Keratinocyte (primary cell): ENCODE measurements around the gene TMCO4. TPM values are rescaled to one million over a fixed set of nuclear protein-coding genes. Genes with fewer than 3 reads are reported as not detected.
"Not testable (repeated sequence)": the region's sequence is repeated elsewhere in the genome, so short reads cannot be mapped to it uniquely, and the experiment has no call there.

Experiments used
- DNase-seq: peaks from one replicate; pipeline ENCODE4 v3.0.0-alpha.2; 2011; ENCODE audit warnings: low read depth, missing footprints, low spot score
- FAIRE-seq: peaks from 2 replicates; lab custom pipeline; 2011; peaks lifted over from hg19 to GRCh38; lab: Jason Lieb, UNC
- H2AFZ ChIP-seq: 2 replicates; pipeline ENCODE4 v1.6.0; 2012; ENCODE audit warnings: low read length, control low read depth, inconsistent platforms; ENCODE audit not compliant: control insufficient read depth
- H3K27ac ChIP-seq: 2 replicates; pipeline ENCODE4 v1.5.1; 2011; ENCODE audit warnings: low read length; ENCODE audit not compliant: control insufficient read depth, insufficient read depth
- H3K27me3 ChIP-seq: 3 replicates; pipeline ENCODE4 v1.6.0; 2011; ENCODE audit warnings: low read length; ENCODE audit not compliant: control insufficient read depth, insufficient read depth; ENCODE audit errors: extremely low read depth
- H3K36me3 ChIP-seq, 2 experiments: 2 replicates in 1 of 2; 3 replicates in 1 of 2; pipeline ENCODE4 v1.5.1; 2011; ENCODE audit warnings: low read length in 2 of 2, mild to moderate bottlenecking in 1 of 2; ENCODE audit not compliant: control insufficient read depth in 2 of 2, insufficient read depth in 2 of 2; ENCODE audit errors: extremely low read depth in 1 of 2
- H3K4me1 ChIP-seq: 3 replicates; pipeline ENCODE4 v1.5.1; 2011; ENCODE audit warnings: low read length; ENCODE audit not compliant: control insufficient read depth, insufficient read depth; ENCODE audit errors: extremely low read depth
- H3K4me2 ChIP-seq: 3 replicates; pipeline ENCODE4 v1.6.0; 2011; ENCODE audit warnings: low read depth, low read length; ENCODE audit not compliant: control insufficient read depth, insufficient read depth; ENCODE audit errors: extremely low read depth
- H3K4me3 ChIP-seq, 3 experiments: fragments of 200-600 bp in 1 of 3; sonication (generic) in 1 of 3; 2 replicates in 2 of 3; 3 replicates in 1 of 3; pipeline ENCODE4 v1.5.1; 2011 to 2016; ENCODE audit warnings: low read length in 3 of 3, mild to moderate bottlenecking in 3 of 3, control low read depth in 2 of 3, inconsistent platforms in 1 of 3, low read depth in 1 of 3, mixed read lengths in 1 of 3, mixed run types in 1 of 3, moderate library complexity in 1 of 3; ENCODE audit not compliant: control insufficient read depth in 2 of 3, insufficient read depth in 2 of 3; ENCODE audit errors: extremely low read depth in 1 of 3
- H3K79me2 ChIP-seq: 2 replicates; pipeline ENCODE4 v1.6.0; 2012; ENCODE audit warnings: low read length; ENCODE audit not compliant: control insufficient read depth, insufficient read depth
- H3K9ac ChIP-seq: 3 replicates; pipeline ENCODE4 v1.6.0; 2011; ENCODE audit warnings: low read length; ENCODE audit not compliant: control insufficient read depth, insufficient read depth; ENCODE audit errors: extremely low read depth
- H3K9me1 ChIP-seq: 3 replicates; pipeline ENCODE4 v1.6.0; 2011; ENCODE audit warnings: low read length; ENCODE audit not compliant: control insufficient read depth, insufficient read depth; ENCODE audit errors: extremely low read depth
- H3K9me3 ChIP-seq: 2 replicates; pipeline ENCODE4 v1.5.1; 2012; ENCODE audit warnings: low read depth, low read length; ENCODE audit not compliant: control insufficient read depth
- H4K20me1 ChIP-seq: 3 replicates; pipeline ENCODE4 v1.6.0; 2011; ENCODE audit warnings: low read length; ENCODE audit not compliant: control insufficient read depth, insufficient read depth; ENCODE audit errors: extremely low read depth
- EZH2 ChIP-seq: IDR thresholded peaks from one replicate; pipeline ENCODE4 v1.6.1; 2012; ENCODE audit warnings: inconsistent platforms, mild to moderate bottlenecking, low read length, moderate library complexity
- dilution Hi-C: fragments of 300-500 bp; cut with MboI; formaldehyde crosslinking; loops from one replicate; pipeline ENCODE4 v1.7.0; 2020; ENCODE audit warnings: low sequenced_read_pairs; ENCODE audit not compliant: extremely low pct_ligation_motif_present
- polyA plus RNA-seq, 5 experiments: library from polyadenylated mRNA; depleted of rRNA in 3 of 5; stranded (reverse) in 3 of 5; stranded (forward) in 1 of 5; unstranded in 1 of 5; fragments of >200 nt; gene quantifications; 1 replicate in 1 of 5; 2 replicates in 3 of 5; 3 replicates in 1 of 5; pipeline versions ENCODE4 v1.2.1 to v1.2.3, GENCODE V29; 2011 to 2012; ENCODE audit warnings: missing spikeins in 2 of 5, low read depth in 1 of 5, low replicate concordance in 1 of 5
- TF ChIP-seq, protein P1 (sequence below), 3 experiments: IDR thresholded peaks in 1 of 3; conservative IDR thresholded peaks in 1 of 3; optimal IDR thresholded peaks in 1 of 3; 2 replicates in 2 of 3; 3 replicates in 1 of 3; pipeline versions ENCODE3 to v1.5.1; 2011; ENCODE audit warnings: low read length in 3 of 3, mild to moderate bottlenecking in 3 of 3, moderate library complexity in 2 of 3, control low read depth in 1 of 3, inconsistent platforms in 1 of 3; ENCODE audit not compliant: insufficient read depth in 2 of 3; ENCODE audit errors: extremely low read depth in 1 of 3

TMCO4 gene
- polyA plus RNA-seq, 1 donor (not counting 4 experiments of a cell fraction or from before 2014, with no cell fraction given) = 1.2 TPM

DNA sequence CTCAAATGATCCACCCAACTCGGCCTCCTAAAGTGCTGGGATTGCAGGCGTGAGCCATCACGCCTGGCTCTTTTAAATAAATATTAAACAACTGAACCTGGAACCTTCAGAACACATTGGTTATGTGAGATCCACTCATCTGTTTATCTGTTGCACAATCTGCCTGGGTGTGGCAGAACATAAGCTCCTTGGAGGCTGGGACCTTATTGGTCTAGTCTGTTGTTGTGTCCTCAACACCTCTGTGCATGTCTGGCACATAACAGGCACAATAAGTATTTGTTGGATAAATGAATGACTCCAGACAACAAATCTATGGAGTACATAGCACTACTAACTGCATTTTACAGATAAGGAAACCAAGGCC lies 159.7 kb downstream of the TMCO4 start:
- H3K9me3 ChIP-seq = no peaks in the 10 kb centered on the region
- H3K27ac ChIP-seq = peak overlapping the region; percentile 4
- TF ChIP-seq EZH2 = no peak
- TF ChIP-seq, protein P1, sequence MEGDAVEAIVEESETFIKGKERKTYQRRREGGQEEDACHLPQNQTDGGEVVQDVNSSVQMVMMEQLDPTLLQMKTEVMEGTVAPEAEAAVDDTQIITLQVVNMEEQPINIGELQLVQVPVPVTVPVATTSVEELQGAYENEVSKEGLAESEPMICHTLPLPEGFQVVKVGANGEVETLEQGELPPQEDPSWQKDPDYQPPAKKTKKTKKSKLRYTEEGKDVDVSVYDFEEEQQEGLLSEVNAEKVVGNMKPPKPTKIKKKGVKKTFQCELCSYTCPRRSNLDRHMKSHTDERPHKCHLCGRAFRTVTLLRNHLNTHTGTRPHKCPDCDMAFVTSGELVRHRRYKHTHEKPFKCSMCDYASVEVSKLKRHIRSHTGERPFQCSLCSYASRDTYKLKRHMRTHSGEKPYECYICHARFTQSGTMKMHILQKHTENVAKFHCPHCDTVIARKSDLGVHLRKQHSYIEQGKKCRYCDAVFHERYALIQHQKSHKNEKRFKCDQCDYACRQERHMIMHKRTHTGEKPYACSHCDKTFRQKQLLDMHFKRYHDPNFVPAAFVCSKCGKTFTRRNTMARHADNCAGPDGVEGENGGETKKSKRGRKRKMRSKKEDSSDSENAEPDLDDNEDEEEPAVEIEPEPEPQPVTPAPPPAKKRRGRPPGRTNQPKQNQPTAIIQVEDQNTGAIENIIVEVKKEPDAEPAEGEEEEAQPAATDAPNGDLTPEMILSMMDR (optimal IDR thresholded peaks at IDR 0.05 in 1 of 3, IDR thresholded peaks at IDR 0.05 in 1 of 3, conservative IDR thresholded peaks at IDR 0.05 in 1 of 3; ENCODE audit: extremely low read depth in 1 of 3, insufficient read depth in 2 of 3, low read length in 3 of 3) = no peak
- no peaks in the 10 kb centered on the region for H3K27me3 ChIP-seq
- no peaks in the 10 kb centered on the region for H3K36me3 ChIP-seq
- no peaks in the 10 kb centered on the region for H4K20me1 ChIP-seq
- peaks cover 30% of the 10 kb centered on the region for H3K4me1 ChIP-seq
- no peak overlapping the region for H3K9ac ChIP-seq
- no peak overlapping the region for H2AFZ ChIP-seq
- dilution Hi-C loops = loop anchor here (25.0 kb wide), 1 partner anchor 203 kb away; no protein-coding TSS in a partner anchor
- H3K4me3 ChIP-seq = no peak overlapping the region
- FAIRE-seq (no peak), DNase-seq (no peak)
- H3K79me2 ChIP-seq = peaks cover 5% of the 10 kb centered on the region
- peak overlapping the region; percentile 24 for H3K4me2 ChIP-seq
- H3K9me1 ChIP-seq = no peaks in the 10 kb centered on the region

DNA sequence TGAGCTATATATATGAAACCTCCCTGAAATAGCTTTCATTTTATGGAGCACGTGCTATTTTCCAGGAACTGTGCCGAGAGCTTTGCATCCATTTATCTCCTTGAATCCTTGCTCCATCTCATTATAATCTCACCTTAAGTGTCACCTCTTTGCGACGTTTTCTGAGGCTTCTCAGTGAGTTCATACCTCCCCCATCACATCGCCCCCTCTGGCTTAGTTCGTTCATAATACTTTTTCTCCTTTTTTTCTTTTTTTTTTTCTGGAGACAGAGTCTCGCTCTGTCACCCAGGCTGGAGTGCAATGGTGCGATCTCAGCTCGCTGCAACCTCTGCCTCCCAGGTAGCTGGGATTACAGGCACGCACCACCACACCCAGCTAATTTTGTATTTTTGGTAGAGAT lies 160.5 kb downstream of the TMCO4 start:
- not testable (repeated sequence) for H3K36me3 ChIP-seq, DNase-seq, FAIRE-seq, H2AFZ ChIP-seq, H3K9me3 ChIP-seq, H3K9ac ChIP-seq, H3K9me1 ChIP-seq, H3K4me2 ChIP-seq, H3K79me2 ChIP-seq, H4K20me1 ChIP-seq, H3K27ac ChIP-seq, H3K4me3 ChIP-seq, H3K27me3 ChIP-seq
- dilution Hi-C loops = loop anchor here (25.0 kb wide), 1 partner anchor 202 kb away; no protein-coding TSS in a partner anchor
- H3K4me1 ChIP-seq = peaks cover 30% of the 10 kb centered on the region

DNA sequence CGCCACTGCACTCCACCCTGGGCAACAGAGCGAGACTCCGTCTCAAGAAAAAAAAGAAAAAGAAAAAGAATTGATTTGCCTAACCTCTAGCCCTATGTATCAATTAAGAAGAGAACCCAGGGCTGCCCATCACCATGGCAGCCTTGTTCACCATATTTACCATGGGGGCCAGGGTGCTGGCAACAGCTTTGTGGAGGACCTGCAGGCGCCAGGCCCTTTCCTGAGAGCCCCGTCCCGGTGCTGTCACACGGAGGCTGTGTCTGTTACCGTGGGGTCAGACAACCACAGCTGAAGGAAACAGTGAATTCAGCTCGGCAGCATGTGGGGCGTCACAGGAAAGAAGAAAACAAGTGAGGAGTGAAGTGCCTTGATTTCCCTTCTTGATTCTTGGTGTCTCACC lies 162.1 kb downstream of the TMCO4 start:
- DNase-seq = no peak
- no peak for TF ChIP-seq EZH2
- TF ChIP-seq, protein P1 (optimal IDR thresholded peaks at IDR 0.05 in 1 of 3, IDR thresholded peaks at IDR 0.05 in 1 of 3, conservative IDR thresholded peaks at IDR 0.05 in 1 of 3; ENCODE audit: extremely low read depth in 1 of 3, insufficient read depth in 2 of 3, low read length in 3 of 3) = no peak
- H3K9me1 ChIP-seq = no peaks in the 10 kb centered on the region
- H3K9me3 ChIP-seq = no peaks in the 10 kb centered on the region
- no peak for FAIRE-seq
- H3K4me2 ChIP-seq = no peak overlapping the region
- no peak overlapping the region for H2AFZ ChIP-seq
- H3K4me1 ChIP-seq = peaks cover 19% of the 10 kb centered on the region
- no peak overlapping the region for H3K9ac ChIP-seq
- dilution Hi-C loops = loop anchor here (25.0 kb wide), 1 partner anchor 200 kb away; no protein-coding TSS in a partner anchor
- H4K20me1 ChIP-seq = no peaks in the 10 kb centered on the region
- H3K79me2 ChIP-seq = no peaks in the 10 kb centered on the region
- H3K36me3 ChIP-seq = no peaks in the 10 kb centered on the region
- H3K27ac ChIP-seq = no peak overlapping the region
- no peak overlapping the region for H3K4me3 ChIP-seq
- no peaks in the 10 kb centered on the region for H3K27me3 ChIP-seq

DNA sequence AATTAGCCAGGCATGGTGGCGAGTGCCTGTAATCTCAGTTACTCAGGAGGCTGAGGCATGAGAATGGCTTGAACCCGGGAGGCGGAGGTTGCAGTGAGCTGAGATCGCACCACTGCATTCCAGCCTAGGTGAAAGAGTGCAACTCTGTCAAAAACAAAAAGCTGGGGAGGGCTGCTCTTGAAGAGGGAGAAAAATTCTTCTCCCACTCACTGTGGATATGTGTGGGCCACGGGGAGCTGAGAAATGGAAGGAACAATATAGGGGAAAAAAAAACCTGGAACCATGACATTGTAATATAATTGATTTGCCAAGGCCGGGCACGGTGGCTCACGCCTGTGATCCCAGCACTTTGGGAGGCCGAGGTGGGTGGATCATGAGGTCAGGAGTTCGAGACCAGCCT lies 163.0 kb downstream of the TMCO4 start:
- H3K27ac ChIP-seq, H3K79me2 ChIP-seq, H3K9ac ChIP-seq, H3K27me3 ChIP-seq, H2AFZ ChIP-seq, H3K4me3 ChIP-seq, H4K20me1 ChIP-seq, H3K36me3 ChIP-seq, FAIRE-seq, H3K9me3 ChIP-seq, DNase-seq, H3K9me1 ChIP-seq, H3K4me2 ChIP-seq: not testable (repeated sequence)
- dilution Hi-C loops = loop anchor here (25.0 kb wide), 1 partner anchor 199 kb away; no protein-coding TSS in a partner anchor
- H3K4me1 ChIP-seq = peaks cover 19% of the 10 kb centered on the region
